CD4-positive, alpha-beta T cell treated with Interleukin-17A for 1 hour (primary cell): ENCODE data around the gene FBXL5.
"Not testable (repeated sequence)": the region's sequence is repeated elsewhere in the genome, so short reads cannot be mapped to it uniquely, and the experiment has no call there.

Experiments used
- DNase-seq: peaks from one replicate; pipeline ENCODE4 v3.0.0-alpha.2; 2020

FBXL5 gene

DNA sequence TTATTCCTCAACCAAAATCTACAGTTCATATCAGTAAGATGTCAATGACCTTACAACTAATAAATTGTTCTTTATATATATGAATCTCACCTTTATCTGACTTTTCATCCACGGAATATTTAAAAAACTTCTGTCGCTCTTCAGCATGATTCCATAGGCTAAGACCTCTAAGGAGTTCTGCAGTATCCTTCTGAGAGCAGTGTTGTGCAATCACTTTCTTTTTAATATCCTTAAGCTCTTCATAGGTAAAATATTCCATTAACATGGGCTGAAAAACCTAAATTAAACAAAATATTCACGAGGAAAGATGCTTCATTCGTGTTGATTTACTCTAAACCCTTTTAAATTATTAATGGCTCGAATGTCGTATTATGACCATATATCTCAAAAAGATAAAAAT is 16.7 kb downstream of the FBXL5 start:
- no peak for DNase-seq

DNA sequence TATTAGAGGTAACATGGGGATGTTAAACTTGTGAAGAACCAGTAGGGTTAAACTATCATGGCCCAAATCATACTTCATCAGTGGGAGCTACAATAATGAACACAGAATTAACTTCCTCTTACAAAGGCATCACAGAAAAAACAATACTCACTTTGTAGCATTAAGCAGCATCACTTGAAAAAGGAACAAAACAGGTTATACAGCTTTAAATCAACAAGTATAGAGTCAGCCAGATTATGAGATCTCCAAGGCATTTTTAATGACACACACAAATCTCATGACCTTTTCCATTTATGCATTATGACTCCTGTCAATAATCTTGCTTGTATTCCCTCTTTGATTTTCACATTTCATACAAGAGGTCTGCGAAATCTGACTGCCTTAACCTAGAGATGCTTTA is 18.3 kb downstream of the FBXL5 start:
- no peak for DNase-seq

DNA sequence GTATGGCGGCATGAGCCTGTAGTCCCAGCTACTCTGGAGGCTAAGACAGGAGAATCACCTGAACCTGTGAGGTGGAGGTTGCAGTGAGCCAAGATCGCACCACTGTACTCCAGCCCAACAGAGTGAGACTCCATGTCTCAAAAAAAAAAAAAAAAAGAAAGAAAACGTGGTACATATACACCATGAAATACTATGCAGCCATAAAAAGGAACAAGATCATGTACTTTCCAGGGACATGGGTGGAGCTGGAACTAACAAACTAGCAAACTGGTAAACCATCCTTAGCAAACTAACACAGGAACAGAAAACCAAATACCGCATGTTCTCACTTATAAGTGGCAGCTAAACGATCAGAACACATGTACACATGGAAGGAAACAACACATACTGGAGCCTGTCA is 37.8 kb downstream of the FBXL5 start:
- DNase-seq, result not testable (repeated sequence)

DNA sequence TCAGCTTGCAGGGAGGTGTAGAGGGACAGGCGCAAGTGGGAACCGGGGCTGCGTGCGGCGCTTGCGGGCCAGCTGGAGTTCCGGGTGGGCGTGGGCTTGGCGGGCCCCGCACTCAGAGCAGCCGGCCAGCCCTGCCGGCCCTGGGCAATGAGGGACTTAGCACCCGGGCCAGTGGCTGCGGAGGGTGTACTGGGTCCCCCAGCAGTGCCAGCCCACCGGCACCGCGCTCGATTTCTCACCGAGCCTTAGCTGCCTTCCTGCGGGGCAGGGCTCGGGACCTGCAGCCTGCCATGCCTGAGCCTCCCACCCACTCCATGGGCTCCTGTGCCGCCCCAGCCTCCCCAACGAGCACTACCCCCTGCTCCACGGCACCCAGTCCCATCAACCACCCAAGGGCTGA is 40.3 kb downstream of the FBXL5 start:
- not testable (repeated sequence) for DNase-seq

DNA sequence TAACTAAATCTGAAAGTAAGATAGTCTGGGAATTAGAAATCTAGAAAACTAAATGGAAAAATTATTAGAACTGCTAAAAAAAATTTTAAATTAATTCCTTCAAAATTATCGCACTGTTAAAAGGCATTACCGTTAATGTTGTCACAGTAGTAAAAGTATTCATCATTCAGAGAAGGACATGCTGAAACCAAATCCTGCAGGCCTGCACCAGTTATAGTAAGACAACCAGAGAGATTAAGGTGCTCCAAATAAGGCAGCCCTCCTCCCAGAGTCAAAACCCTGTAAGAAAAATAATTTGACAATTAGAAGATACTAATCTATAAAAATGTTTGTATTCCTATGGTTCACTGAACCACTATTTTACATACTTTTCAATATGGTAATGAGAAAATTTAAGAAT is 43.0 kb downstream of the FBXL5 start:
- DNase-seq, result no peak

DNA sequence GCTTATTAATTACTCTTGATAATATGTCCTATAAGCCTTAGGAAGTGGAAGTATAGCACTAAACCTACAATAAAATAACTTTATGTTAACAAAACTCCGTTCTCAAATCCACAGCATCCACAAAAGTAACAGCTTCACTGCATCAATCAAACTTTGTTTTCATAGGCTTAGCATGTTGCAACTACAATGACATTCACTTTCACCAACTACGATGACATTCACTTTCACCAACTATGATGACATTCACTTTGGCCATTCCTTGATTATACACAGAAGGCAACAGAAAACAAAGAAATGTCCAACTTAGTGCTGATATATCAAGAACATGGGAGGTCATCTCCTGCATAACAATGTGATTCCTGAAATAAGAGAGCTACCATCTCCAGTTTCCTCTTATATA is 44.3 kb downstream of the FBXL5 start:
- DNase-seq, result no peak

DNA sequence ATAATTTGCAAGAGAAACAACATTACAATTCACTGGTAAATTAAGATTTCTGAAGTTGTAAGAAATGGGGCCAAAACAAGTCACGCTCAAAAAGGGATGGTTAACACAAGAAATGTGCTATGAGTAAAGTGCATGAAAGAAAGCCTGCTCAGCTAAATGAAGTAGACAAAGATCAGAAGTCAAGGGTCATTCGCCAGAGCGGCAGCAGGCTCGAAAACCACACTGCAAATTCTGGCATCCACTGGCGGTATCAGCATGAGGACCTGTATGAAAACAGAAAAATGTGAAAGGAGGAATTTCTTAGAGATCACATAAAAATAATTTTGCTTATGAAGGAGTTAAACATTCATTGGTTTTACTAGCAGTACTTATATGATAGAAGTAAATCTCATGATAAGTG is 49.6 kb downstream of the FBXL5 start:
- DNase-seq, result no peak

DNA sequence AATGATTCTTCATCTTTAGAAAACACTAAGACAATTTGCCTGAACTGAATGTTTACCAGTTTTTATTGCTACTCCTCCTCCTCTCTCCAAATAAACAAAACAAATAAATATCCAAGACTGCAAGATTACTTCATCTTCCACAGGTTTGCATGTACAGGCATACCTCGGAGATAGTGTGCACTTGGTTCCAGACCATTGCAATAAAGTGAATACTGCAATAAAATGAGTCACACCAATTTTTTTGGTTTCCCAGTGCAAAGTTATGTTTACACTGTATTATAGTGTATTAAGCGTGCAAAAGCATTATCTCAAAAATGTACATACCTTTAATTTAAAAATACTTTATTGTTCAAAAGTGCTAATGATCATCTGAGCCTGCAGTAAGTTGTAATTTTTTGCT is 53.3 kb downstream of the FBXL5 start:
- DNase-seq, result no peak

DNA sequence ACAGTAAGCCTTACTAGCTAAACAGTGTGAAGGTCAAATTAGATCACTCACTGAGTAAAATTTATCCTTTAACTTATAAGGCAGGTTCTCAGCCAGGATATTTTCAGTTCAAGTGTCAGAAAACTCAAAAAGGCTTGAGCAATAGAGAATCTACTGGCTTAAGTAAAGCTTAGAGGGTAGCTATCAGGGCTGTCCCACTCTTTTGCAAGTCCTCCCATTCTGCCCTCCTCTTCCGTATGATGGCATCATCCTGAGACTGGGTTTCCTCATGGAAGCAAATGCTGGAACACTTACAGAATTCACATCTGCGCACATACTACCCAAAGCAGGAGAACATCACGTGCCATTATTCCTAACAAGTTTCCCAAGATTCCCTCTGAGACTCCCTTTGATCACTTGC is 55.0 kb downstream of the FBXL5 start:
- no peak for DNase-seq

DNA sequence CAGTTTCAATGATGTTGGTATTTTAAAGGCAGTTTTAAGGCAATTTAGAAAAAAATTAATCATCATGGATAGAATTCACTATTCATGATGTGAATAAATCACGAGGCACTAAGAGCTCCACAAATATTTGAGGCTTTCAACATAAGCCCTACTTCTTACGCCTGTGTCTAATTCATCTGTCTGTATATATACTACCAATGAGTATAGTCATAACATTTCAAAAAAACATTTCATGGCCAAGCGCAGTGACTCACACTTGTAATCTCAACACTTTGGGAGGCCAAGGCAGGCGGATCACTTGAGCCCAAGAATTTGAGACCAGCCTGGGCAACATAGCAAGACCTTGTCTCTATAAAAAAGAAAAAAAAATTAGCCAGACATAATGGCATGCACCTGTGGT is 56.5 kb downstream of the FBXL5 start:
- DNase-seq, result no peak

DNA sequence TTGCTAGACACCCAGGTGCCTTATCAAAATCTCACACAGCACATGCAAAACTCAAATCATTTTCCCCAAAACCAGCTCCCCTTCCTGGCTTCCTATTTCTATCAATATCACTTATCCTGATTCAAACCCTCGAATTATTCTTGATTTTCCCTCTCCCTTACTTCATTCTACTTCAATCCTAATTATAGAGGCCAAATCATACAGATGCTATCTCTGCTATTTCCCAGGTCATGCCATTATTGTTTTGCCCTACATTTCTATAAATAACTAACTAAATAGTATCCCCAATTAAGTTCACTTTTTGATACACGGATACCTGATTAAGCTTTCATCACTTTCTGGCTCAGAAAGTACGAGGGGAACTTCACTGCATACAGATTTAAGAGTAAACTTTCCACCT is 62.4 kb downstream of the FBXL5 start:
- DNase-seq, result no peak

DNA sequence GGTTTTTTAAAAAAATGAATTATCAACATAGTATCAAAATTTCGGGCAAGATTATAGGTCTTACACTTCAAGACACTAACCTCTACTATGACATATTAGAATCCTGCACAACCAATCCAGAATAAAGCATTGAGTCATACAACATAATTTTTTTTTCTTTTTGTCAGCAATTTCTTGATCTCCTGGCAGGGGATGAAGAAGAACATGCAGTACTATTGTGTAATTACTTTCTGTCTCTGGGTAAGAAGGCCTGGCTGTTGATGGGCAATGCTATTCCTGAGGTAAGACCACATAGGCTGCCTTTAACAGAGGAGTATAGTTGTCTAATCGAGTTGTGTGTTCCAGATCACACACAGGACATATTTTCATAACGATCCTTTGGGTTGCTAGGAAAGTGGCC is 67.5 kb downstream of the FBXL5 start:
- DNase-seq, result no peak

DNA sequence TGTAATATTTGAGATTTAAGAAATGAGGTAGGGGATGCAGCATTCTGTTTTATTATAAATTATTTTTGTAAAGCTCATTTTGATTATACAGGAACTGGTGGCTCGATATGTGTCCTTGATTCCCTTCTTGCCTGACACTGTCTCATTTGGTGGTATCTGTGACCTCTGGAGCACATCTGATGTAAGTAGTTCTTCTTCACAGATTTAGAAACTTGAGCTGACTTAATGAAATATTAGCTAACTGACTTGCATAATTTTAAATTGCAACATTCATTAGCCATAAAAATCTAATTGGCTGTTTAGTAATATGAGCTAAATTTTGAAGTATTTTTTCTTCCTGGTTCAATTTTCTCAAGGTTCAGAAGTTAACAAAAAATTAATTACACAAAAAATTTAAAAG is 69.1 kb downstream of the FBXL5 start:
- DNase-seq, result no peak

DNA sequence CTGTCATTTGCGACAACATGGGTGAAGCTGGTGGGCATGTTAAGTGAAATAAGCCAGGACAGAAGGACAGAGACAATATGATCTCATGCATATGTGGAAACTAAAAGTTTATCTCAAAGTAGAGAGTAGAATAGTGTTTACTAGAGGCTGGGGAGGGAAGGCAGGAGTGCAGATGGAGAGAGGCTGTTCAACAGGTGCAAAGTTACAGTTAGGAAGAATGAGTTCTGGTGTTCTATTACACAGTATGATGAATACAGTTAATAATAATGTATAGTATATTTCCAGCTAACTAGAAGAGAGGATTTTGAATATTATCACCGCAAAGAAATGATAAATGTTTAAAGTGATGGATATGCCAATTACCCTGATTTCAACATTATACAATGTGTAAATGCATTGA is 69.8 kb downstream of the FBXL5 start:
- no peak for DNase-seq

DNA sequence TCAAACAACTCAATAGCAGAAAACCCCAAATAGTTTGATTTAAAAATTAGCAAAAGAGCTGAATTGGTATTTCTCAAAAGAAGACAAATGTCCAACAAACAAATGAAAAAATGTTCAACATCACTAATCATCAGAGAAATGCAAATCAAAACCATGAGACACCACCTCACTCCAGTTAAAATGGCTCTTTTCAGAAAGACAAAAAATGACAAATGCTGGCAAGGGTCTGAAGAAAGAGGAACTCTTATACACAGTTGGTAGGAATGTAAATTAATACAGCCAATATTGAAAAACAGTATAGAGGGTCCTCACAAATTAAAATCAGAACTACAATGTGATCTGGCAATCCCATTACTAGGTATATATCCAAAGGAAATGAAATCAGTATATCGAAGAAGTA is 70.4 kb downstream of the FBXL5 start:
- DNase-seq, result no peak

DNA sequence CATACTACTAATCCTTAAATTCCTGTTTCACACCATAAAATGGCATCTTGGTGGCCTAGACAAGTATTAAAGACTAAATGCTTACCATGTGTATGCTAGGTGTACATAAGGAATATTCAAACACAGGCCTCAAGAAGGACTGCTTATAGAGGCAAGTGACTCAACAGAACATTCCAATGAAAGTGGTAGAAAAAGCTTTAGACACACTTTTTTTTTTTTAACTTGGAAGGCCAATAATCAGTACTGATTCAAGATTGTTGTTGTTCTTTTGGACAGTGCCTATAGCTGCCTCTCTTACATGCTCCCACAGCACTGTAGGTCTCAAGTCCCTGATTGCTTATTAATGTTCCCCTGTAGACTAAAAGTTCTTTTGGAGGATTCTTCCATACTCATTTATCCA is 77.6 kb downstream of the FBXL5 start:
- no peak for DNase-seq

DNA sequence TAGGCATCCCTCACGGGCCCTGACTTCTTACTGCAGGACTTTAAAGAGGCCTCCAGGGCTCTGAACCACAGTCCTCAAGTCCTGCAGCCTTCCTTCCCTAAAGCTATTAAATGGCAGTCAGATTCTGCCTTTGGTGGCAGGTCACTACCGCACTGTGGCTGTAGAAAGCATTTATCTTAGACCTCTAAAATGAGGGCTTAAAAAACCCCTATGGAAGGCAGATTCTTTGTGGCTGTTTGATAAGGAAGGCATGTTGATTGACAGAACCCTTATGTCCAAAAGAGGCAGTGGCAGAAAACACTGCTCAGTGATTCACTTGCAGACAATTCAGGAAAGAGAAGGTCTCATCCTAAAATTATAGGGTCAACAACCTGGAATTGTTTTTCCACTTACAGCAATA is 79.2 kb downstream of the FBXL5 start:
- DNase-seq, result no peak

DNA sequence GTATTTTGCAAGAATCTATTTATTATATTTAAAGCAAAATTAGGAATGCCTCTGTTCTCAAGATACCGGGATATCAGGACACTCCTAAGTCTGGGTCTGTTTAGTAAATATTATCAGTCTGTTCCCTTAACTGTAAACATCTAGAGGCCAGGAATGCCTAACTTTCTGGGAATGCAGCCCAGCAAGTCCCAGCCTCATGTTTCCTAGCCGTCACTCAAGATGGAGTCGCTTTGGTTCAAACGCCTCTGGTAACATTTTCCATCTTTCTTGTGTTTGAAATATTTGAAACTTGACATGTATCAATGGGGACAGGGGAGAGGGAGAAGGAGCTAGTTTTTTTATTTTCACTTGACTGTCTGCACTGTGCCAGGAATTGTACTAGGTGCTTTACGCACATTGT is 85.4 kb downstream of the FBXL5 start:
- no peak for DNase-seq

DNA sequence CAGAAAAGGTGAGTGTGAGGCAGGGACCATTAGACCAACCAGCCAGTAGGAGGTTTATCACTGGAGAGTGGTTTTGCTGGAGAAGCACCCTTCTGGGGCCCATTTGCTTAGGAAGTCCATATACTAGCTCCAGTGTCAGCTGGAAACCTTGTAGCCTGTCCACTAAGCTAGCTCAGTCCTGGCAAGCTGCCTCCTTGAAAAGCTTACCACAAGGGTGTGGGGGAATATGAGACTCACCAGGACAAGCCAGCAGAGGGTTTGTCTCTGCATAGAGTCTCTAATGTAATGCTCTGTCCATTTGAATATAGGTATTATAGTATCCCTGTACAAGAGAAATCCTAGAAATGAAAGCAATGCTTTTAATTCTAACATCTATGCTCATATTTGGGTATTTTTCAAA is 86.3 kb downstream of the FBXL5 start:
- DNase-seq, result no peak

DNA sequence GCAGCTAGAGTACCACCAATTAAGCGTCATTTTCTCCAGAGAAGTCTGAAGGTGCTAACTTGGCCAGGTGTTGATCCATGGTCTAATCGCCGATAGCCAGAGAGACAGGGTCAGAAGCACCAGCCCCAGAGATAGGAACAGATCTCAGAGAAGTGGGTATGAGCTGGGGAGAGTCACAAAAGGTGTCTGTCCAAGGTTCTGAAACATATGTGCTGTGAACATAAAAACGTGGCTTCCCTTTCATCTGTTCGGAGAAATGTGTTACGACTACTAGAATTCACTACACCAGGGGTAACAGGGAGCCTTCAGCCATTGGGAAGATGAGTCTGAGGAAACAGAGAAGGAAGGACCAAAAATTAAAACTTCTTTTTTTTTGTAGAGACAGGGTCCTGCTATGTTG is 91.3 kb downstream of the FBXL5 start:
- DNase-seq, result no peak

DNA sequence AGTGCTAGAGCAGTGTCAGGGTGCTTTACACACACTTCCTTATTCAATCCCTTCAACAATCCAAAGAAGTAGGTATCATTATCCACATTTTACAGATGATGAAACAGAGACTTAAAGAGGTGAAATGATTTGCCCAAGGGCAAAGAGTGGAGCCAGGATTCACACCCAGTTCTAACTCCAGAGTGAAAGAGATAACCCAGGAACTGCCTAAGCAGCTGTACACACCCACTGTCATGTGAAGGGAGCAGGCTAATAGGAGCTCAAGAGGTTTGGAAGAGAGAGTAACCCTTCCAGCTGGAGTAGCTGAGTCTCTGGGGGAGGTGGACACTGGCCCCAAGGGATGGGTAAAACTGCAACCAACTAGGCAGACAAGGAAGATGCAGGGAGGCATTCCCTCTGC is 92.5 kb downstream of the FBXL5 start:
- DNase-seq, result no peak

DNA sequence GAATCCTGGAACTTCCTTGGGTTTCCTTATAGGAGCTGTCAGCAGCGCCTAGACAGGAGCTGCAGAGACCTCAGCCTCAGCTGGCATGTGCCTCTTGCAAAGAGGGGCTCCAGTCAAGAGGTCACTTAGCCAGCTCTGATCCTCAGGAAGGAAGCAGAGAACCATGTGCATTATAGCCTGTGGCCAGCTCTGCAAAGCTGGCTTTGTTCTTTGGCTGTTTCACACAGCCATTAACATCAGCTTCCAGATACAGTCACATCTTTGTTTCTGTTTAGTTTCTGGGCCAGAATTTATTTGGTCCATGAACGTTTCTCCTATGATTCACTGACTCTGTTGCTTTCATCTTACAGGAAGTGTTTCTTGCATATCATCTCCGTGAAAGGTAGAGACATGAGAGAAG is 93.0 kb downstream of the FBXL5 start:
- no peak for DNase-seq

DNA sequence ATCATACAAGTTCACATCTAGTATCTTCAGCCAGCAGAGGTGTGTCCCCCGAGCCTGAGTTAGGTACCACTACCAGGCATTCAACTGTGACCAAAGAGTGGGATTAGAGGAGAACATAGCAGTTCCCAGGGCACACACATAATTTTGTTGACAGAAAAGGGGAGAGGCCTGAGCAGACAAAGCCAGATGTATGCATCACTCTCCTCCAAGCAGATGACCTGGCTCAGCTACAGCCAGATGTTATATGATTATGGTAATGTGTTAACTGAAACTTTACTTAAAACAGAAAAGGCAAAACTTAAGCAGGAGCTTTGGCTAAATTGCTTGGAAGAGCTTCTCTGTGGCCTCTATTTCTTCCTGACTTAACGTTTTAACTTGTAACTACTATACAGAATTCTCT is 96.6 kb downstream of the FBXL5 start:
- no peak for DNase-seq

DNA sequence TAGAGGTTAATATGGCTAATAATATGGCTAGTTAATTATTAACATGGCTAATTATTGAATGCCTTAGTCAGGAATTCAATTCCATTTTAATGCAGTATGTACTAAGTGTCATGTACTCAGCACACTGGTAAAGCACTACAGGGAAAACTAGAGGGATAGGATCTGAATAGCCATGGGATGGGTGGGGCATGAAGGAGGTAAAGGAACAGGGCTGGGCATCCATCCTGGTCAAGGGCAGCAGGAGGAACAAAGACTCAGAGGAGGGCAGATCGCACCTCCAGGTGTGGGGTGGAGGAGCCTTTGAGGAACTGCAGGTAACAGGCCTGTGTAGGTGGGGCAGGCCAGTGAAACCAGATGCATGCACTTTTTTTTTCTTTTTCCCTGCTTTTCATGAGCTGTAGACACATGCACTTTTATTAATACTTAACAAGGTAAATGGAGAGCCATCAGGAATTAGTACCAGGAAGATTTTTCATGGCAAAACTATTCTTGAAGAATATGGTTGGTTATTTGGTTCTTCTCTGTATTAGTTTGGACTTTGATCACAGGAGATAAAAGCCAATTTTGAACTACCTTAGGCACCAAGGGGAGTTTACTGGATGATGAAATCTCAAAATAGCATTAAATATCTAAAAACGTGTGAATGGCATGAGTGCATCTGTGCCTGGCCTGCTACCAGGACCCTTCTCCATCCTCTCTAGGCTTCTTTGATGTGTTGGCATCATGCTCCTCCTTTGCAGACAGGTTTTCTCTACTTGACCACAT is 97.2 kb downstream of the FBXL5 start:
- no peak for DNase-seq

DNA sequence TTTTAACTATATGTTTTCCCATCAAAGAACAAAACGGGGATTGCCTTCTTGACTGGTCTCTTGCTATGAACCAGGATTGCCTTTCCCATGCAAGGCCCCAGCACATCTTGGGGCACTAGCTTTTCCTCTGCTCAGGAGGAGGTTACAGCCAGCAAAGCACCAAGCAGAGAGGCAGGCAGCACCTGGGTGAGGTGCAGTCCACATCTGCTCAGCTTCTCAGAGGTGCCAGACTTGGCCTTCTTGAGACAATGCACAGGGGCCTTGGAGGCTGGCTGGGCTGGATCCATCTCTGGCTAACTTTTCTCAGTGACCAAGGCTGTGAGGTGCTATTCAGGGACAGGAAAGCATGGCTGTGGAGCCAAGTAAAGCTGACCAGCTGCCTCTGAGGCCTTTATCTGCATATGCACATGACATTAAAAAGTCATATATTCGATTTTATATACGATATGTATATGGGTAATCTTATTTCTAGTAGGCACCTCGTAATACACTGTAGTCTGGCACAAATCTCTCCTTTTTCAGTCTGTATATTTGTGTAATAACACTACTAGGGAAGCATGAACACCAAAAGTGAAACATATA is 98.6 kb downstream of the FBXL5 start:
- DNase-seq, result no peak
